ENCODE results near the gene PXT1.
A peak's percentile ranks its signal among the peaks of the same experiment; 100 is the strongest.
"Not testable (repeated sequence)": the region's sequence is repeated elsewhere in the genome, so short reads cannot be mapped to it uniquely, and the experiment has no call there.

PXT1 gene

DNA sequence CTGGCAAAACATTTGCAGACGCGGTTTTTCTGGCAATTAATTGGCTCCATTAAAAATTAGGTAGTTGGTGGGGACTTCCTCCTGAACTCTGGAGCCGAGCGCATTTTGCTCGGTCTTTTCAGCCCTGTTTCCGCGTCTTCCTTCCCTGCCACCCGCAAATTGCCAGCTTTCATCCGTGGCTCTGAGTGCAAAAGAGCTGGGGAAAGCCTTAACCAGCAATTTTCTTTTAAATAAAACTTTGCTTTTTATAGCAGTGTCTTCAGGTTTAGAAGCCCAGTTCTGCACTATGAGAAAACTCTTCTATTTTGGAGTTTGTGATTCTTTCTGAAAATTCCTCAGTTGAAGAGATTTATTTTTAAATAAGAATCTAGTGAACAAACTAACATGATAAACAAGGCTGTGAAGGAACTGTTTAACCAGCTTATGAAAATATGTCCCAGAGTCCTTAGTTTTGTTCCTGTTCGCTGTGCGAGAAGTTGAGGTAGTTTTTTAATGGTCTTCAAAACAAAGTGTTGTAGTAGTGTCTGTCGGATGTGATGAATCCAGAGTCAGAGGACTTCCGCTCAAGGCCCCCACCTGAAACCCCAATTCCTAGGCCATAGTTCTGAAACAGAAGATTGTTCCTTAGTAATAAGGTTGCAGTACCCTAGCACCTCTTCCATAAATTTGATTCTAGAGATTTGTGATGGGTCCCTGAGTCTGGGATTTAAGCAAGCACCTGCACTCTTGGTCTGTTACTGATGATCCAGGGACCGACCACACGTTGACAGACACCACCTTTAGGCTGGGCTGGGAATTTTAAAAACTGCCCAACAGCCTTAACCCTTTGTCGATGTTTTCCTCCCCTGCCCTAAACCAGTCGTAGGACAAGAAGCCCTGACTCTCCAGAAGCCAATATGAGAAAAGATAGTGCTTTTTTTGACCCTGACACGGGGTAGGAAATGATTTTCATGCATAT lies 1.1 kb upstream of the PXT1 start:
- peak; percentile 44 for DNase-seq (ENCODE audit: low spot score)

DNA sequence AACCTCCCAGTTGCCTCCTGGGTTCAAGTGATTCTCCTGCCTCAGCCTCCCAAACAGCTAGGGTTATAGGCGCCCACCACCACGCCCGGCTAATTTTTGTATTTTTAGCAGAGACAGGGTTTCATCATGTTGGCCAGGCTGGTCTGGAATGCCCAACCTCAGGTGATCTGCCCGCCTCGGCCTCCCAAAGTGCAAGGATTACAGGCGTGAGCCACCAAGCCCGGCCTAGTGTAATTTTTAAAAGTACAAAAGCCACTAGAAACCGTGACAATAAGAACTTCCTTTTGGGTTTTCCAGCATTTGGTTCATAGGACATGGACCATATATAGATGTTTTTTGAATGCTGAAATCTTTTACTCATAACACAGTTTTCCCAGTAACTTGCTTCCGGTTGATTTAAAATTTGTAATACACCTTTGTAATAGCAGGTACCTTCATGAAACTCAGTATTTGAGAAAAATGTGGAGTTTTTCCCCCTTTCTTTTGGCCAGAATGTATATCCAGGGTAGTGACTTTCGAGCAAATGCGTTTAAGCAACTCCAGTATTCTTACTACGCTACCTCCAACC lies 467 bp downstream of the PXT1 start:
- DNase-seq (ENCODE audit: low spot score) = no peak

DNA sequence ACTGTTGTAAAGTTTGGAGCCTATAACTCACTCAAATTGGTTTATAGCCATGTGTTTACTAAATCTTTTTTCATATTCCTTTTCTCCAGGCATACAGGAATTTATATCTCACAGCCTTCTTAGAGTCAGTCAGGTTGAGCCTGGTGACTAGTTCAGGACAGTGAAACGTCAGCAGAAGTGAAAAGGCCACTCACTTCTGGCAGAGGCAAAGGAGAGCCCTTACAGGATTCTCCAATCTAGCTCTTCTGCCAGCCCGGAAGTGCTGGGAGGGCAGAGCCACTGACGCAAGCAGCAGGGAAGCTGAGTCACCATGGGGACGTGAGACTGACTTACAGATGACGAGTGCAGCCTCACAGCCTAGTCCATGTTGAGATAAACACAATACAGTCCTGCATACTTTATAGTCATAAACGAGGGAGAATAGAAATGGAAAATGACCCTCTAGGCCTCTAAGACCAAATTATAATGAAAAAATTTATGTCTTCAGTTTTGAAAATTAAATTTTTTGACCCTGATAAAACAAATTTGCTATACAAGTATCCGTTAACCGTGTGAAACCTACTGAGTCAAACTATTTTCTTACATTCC lies 1.3 kb downstream of the PXT1 start:
- peak; percentile 96 for DNase-seq (ENCODE audit: low spot score)

DNA sequence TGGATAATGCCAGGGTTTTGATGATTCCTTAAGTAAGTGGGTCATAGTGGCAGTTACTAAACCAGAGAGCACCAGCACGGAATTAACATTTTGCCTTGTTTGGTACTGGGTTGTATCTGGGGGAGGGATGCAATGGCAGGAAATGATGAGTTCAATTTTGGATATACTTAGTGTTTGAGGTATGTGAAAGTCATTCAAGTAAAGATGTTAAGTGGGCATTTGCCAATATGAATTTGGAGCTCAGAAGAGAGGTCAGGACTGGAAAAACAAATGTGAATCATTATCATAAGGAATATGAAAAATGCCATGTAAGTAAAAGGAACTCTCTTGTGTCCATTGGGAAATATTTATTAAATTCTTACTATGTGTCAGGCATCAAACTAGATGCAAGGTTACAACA lies 6.2 kb downstream of the PXT1 start:
- DNase-seq (ENCODE audit: low spot score) = no peak

DNA sequence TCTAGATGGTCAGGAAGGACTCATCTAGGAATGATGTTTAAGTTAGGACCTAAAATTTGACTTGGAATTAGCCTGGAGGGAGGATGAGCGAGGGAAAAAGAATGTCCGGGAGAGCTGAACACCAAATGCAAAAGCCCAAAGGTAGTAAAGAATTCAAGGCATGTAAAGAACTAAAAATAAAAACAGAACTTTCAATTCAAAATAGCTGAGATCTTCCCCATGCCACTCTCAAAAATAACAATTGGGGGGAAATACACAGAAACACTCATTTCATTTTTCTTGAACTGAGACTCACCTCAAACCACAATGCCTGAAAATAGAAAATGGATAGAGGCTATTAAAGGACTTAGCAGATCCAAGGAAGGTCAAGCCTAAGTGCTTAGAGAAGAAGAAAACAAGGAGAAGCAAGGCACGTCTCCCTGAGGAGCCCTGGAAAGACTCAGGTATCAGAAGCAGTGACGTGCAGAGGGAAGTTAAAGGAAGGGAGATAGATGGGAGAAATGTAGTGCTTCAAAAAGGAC lies 10.4 kb downstream of the PXT1 start:
- no peak for DNase-seq (ENCODE audit: low spot score)

DNA sequence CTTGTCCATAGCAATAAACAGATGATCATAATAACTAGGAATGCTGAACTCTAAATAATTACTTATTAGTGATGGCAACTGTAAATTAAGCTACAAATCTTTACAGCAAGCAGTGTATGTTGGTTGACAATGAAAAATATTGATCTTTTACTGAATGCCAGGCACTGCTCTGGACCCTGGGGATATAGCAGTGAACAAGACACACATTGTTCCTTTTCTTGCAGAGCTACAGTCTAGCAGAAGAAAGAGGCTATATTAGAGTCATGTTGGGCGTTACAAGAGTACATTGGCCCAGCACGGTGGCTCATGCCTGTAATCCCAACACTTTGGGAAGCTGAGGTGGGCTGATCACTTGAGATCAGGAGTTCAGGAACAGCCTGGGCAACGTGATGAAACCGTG lies 11.5 kb downstream of the PXT1 start:
- no peak for DNase-seq (ENCODE audit: low spot score)

DNA sequence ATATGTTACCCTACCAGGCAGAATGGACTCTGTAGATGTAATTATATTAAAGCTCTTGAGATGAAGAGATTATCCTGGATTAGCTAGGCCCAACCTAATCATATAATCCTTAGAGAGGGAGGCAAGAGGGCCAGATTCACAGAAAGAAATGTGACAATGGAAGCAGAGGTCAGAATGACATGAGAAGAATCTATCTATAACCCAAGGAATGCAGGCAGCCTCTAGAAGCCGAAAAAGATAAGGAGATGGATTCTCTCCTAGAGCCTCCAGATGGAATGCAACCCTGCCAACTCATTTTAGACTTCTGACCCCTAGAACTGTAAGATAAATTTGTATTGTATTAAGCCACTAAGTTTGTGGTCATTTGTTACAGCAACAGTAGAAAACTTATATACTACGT lies 12.3 kb downstream of the PXT1 start:
- DNase-seq (ENCODE audit: low spot score) = no peak

DNA sequence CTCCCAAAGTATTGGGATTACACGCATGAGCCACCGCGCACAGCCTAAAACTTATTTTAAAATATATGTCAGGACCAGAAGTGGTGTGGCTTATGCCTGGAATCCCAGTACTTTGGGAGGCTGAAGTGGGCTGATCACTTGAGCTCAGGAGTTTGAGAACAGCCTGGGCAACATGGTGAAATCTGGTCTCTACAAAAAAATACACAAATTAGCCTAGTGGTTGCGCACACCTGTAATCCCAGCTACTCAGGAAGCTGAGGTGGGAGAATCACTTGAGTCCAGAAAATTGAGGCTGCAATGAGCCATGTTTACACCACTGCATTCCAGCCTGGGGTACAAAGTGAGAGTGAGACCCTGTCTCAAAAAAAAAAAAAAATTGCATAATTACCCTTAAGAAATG lies 13.7 kb downstream of the PXT1 start:
- DNase-seq (ENCODE audit: low spot score) = no peak

DNA sequence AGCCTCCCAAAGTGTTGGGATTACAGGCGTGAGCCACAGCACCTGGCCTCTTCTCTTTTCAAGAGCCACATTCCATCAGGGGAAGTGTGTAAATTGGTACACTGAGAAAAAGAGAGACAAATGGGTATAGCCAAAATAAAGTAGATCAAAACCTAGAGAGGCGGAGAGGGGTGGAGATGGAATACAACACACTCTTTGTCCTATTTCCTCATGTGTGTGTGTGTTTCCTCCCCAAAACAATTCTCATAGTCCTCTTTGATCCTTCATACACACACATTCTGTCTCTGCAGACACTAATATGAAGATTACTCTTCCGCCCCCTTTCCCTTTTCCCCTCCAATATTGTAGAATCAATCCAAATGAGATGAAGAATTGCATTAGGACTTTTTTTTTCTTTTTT lies 16.0 kb downstream of the PXT1 start:
- DNase-seq (ENCODE audit: low spot score) = no peak

DNA sequence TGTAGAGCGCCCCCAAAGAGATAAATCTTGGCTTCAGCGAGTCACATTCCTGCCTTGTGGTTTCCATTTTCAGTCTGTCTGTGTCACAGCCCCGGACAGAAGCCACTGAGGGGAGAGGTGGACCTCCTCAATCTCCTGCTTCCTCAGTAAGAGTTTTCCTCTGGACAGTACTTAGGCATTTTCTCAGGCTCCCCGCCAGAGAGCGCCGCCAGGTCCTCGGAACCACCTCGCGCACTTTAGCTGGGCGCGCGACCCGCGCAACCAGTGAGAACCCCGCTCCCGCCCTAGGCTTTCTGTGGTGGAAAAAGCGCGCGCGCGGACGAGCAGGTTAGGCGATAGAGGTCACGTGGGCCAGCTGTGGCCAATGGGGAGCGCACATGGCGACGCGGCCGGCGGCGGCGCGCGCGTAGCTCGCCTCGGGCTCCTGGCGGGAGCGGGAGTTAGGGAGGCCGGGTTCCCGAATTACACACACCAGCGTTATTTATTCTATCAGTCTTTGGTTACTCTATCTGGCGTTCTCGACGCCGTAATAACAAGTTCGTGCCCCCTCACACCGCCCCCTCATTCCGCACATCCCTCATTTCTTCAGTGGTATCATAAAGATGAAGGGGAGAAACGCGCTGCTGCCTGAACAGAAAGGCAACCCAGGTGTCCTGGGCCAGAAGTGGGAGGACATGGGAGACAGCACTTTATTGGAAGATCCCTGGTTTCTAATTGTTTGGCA lies 19.4 kb downstream of the PXT1 start:
- DNase-seq (ENCODE audit: low spot score) = peak; percentile 96

DNA sequence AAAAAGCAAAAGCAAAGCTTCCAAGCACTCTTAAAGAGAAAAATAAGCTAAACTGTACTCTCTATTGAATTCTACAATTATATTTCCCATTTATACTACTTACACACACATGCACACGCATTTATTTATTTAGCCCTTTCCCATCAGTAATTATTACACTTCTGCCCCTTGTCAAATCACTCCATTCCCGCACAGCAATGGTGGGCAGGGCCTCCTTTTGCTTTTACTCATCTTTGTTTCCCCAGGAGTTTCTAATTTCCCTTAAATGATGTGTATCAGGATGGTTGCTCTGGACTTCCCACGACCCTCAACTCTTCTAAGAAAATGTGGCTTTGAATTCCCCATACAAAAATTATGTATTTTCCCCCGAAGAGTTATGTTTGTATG lies 19.9 kb downstream of the PXT1 start:
- DNase-seq (ENCODE audit: low spot score) = no peak

DNA sequence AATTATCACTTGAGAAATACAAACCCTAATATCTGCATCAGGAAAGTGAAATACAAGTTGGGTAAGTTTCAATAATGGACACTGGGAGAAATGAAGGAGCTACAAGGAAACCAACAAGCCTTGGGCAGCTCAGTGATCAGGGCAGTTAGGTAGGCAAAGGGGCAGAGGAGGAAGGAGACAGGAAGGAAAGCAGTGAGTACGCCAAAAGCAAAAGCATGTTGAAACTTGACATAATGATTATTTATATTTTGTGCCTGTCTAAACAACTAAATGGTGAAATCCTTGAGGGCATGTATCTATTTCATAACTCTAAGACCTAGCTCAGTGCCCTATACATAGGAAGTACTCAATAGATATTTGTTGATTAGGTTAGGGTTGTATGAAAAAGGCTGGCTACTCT lies 23.3 kb downstream of the PXT1 start:
- DNase-seq (ENCODE audit: low spot score) = no peak

DNA sequence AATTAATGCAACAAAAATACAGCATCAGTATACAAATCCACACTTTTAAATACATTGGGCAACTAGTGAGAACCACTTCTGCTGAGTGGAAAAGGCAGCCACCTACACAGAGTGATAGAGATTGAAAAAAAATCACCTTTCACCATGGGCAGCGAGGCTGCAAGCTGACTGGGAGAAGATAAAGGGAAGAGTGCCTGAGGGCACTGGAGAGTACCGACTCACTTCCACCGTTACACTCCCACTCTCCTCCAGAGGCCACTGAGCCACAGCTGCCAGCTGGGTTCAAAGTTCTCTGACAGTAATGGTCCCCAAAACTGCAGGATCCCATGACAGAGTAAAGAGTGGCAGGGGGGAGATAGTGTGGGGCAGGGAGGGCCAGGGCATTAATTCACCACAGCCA lies 24.1 kb downstream of the PXT1 start:
- DNase-seq (ENCODE audit: low spot score) = no peak

DNA sequence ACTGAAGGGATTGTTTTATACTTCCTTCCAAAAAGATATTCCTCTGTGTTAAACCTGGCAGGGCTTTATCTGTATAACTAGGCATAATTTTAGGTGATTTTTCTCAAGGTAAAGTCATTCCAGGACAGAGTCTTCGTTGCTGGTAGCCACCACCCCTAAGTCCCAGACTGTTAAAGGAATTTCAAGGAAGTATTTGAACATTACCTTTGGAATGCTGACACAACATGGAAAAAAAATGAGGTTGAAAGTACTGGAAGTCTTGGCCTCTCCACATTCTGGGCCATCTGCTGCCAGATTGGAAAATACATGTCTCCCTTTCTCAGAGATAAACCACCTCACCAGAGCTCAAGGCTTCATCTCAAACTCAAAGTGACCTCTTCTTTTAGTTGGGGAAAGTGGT lies 28.2 kb downstream of the PXT1 start:
- no peak for DNase-seq (ENCODE audit: low spot score)

DNA sequence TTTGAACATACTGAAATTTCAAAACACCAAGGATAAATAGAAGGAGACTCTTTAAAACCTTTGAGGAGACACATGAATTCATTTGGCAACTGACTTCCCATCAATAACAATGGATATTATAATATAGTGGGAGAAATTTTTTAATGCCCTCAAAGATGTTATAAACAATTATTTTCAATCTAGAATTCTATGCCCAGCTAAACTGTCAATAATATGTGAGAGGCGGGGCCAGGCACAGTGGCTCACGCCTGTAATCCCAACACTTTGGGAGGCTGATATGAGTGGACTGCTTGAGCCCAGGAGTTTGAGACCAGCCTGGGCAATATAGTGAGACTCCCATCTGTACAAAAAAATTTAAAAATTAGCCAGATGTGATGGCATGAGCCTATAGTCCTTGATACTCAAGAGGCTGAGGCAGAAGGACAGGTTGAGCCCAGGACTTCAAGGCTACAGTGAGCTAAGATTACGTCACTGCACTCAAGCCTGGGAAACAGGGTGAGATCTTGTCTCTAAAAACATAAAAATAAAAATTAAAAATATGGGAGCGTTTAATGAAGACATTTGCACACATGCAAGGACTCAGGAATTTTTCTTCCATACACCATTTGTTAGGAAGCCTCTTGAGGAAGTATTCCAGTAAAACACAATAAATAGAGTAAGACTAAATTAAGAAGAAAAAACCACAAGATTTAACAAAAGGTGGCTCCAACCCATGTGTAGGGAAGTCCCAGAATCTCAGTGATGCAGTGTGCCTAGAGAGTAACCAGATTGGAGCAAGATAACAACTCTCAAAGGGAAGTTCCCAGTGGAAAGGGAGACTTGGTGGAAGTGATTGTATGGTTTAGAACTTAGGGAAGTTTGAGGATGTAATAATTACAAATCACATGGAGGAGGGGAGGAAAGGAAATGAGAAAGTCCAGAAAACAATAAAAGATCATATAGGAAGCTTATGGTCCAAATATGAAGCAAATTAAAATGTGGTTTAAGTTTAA lies 28.9 kb downstream of the PXT1 start:
- DNase-seq (ENCODE audit: low spot score) = no peak

DNA sequence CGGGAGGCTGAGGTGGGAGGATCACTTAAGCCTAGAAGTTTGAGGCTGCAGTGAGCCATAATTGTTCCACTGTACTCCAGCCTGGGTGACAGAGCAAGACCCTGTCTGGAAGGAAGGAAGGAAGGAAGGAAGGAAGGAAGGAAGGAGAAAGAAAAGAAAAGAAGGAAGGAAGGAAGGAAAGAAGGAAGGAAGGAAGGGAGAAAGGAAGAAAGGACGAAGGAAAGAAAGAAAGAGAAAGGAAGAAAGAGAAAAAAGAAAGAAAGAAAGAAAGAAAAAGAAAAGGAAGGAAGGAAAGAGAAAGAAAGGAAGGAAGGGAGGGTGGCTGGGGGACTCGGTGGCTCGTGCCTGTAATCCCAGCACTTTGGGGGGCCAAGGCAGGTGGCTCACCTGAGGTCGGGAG lies 32.9 kb downstream of the PXT1 start:
- not testable (repeated sequence) for DNase-seq (ENCODE audit: low spot score)

DNA sequence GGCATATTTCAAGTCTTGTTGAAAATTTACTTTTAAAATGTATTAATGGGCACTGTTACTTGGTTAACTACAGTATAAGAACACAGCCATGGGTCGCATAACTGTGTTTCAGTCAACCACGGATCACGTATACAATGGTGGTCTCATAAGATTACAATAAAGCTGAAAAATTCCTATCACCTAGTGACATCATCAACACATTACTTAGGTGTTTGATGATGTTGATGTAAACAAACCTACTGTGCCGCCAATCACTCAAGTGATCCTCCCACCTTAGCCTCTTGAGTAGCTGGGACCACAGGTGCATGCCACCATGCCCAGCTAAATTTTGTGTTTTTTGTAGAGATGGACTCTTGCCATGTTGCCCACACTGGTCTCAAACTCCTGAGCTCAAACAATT lies 38.5 kb downstream of the PXT1 start:
- DNase-seq (ENCODE audit: low spot score) = no peak

DNA sequence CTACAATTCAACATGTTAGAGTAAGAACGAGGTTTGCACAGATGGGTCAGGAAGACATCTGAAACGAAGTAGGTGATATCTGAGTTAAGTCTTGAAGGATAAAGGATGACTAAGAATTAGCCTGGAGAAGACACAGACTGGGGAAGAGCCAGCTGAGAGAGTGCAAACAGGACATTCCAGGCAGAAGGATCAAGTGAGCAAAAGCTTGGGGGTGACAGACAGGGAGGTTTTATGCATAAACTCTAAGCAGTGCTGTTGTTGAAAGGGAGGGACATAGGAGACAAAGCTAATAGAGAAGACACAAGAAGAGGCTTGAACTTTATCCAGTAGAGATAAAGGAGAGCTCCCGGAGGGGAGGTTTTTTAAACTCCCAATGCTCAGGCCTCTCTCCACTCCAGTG lies 40.2 kb downstream of the PXT1 start:
- DNase-seq (ENCODE audit: low spot score) = no peak

DNA sequence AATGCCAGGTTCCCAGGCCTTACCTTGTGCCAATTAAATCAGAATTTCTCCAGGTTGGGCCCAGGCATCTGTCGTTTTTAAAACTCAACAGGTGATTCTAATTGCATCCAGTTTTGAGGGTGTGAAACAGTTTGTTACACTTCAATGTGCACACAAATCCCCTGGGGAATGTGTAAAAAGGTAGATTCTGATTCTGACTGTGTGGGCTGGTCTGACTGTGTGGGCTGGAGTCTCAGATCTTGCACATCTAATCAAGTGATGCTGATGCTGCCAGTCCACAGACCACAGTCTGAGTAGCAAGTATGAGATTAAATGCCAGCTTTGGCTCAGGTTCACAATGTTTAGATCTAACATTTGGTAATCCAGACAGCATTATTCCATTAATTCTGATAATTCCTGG lies 42.7 kb downstream of the PXT1 start:
- no peak for DNase-seq (ENCODE audit: low spot score)

DNA sequence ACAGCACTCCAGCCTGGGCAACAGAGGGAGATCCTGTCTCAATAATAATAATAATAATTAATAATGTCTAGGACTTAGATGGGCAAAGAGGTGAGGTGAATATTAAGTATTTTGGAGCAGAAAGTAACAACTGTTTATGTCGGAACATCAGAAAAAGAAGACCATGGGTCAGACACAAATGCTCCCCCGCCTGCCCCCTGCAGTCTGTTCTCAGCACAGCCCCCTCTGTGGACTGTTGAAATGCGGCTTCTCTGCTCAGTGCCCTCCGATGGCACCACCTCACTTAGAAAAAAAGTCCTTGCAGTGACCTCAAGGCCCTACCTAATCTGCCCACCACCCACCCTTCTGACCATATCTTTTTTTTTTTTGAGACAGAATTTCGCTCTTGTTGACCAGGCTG lies 50.0 kb downstream of the PXT1 start:
- no peak for DNase-seq (ENCODE audit: low spot score)

DNA sequence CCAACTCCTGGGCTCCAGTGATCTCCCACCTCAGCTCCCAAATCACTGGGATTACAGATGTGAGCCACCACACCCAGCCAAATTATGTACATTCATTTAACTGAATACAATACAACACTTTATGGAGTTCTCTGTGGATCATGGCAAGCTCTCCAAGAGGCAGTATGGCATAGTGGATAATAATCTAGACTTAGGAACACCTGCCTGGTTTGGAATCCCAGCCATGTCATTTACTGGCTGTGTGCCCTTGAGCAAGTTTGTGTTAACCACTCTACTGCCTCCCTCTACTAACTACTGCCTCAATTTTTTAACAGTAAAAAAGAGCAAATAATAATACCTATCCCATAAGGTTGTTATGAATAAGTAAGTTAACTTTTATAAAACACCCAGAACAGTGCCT lies 53.3 kb downstream of the PXT1 start:
- DNase-seq (ENCODE audit: low spot score) = no peak
